Stimulated activated CD8-positive, alpha-beta memory T cell treated with anti-CD3 and anti-CD28 coated beads, Interleukin-4, amount 100 ng/mL, for 4 hours (primary cell): ENCODE data around the gene LYRM1.
"Not testable (repeated sequence)": the region's sequence is repeated elsewhere in the genome, so short reads cannot be mapped to it uniquely, and the experiment has no call there.

Source experiments
- DNase-seq, 2 donors: peaks; one replicate each; pipeline ENCODE4 v3.0.0-alpha.2; 2020; ENCODE audit warnings: low read depth in 2 of 2, low spot score in 1 of 2

The LYRM1 gene

DNA sequence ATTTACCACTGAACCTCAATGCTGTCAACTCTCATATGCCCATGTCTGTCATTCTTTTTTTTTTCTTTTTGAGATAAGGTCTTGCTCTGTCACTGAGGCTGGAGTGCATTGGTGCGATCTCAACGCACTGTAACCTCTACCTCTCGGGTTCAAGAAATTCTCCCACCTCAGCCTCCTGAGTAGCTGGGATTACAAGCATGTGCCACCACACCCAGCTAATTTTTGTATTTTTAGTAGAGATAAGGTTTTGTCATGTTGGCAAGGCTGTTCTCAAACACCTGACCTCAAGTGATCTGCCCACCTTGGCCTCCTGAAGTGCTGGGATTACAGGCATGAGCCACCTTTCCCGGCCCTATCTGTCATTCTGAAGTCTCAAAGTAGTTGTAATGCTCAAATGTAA lies 72.6 kb downstream of the LYRM1 start:
- DNase-seq, result not testable (repeated sequence)
